HG02981 (cell line): ENCODE measurements around the gene PCDHGB3.

Experiments used
- ATAC-seq: cut with Tn5 transposase; IDR thresholded peaks from one replicate; pipeline ENCODE4 v1.9.1; 2021; ENCODE audit warnings: mild to moderate bottlenecking, moderate library complexity; ENCODE audit not compliant: unreplicated experiment

The PCDHGB3 gene

GRCh38 chr5:141417494-141418172 is 47.6 kb downstream of the PCDHGB3 start, which contains the start of gene PCDHGB7:
PCDHGB7 (plus strand) TSS chr5:141417677; CDS start chr5:141417860, 183 bp downstream.
- ATAC-seq = peak; percentile 81

- ATAC-seq = no peak
Measured at GRCh38 chr5:141419074-141419880, 49.2 kb downstream of the PCDHGB3 start.

GRCh38 chr5:141420855-141421488 is 50.9 kb downstream of the PCDHGB3 start, which contains the start of gene PCDHGA11:
PCDHGA11 (plus strand) TSS chr5:141421051; CDS start chr5:141421228, 177 bp downstream.
- ATAC-seq = peak; percentile 34

- ATAC-seq = no peak
Measured at GRCh38 chr5:141421489-141421855, 51.4 kb downstream of the PCDHGB3 start.
